ENCODE data around the gene FOCAD. TPM values are rescaled to one million over a fixed set of nuclear protein-coding genes. Genes with fewer than 3 reads are reported as not detected.
A peak's percentile ranks its signal among the peaks of the same experiment; 100 is the strongest.

The FOCAD gene
- total and polyA plus RNA-seq, 2 of the 8 experiments (the other 6 are each of a cell fraction or from before 2014, with no cell fraction given), result 22.0 to 38.4 TPM

- Histone ChIP-seq H3K27ac (ENCODE audit: low read depth, low read length) (no peak overlapping the region), H3K4me2 (ENCODE audit: insufficient read depth in 1 of 2, low read depth in 2 of 2, low read length in 2 of 2) (peak overlapping the region; percentile 77 to 95), H4K8ac (ENCODE audit: extremely low read depth, insufficient read depth, low read length) (no peak overlapping the region), H3K14ac (ENCODE audit: insufficient read length) (no peak overlapping the region), H2AFZ (ENCODE audit: low read length) (no peak overlapping the region), H2BK20ac (ENCODE audit: low read length) (no peak overlapping the region), H4K20me1 (replicated peaks in 1 of 2; ENCODE audit: control insufficient read depth in 1 of 2, insufficient read depth in 2 of 2, low read length in 2 of 2) (peaks cover 0 to 3% of the 10 kb centered on the region in 2 experiments), H3K23ac (ENCODE audit: insufficient read length) (no peak overlapping the region), H3K36me3 (ENCODE audit: control insufficient read depth in 2 of 4, insufficient read depth in 4 of 4, low read length in 3 of 4) (no peaks in the 10 kb centered on the region), H3K79me1 (ENCODE audit: low read depth, low read length) (peaks cover 3% of the 10 kb centered on the region; the same call in 1 of the 2 replicates), H3K9me3 (ENCODE audit: insufficient read depth in 2 of 2, low read depth in 1 of 2, low read length in 1 of 2) (no peaks in the 10 kb centered on the region), H3K79me2 (ENCODE audit: control insufficient read depth in 1 of 2, insufficient read depth in 2 of 2, low read length in 2 of 2) (peaks cover 0 to 36% of the 10 kb centered on the region in 2 experiments; a peak in 2 of 4 replicates), H2BK120ac (replicated peaks; ENCODE audit: low read depth, low read length) (no peak overlapping the region), H2BK12ac (ENCODE audit: low read depth, low read length) (no peak overlapping the region), H2BK5ac (ENCODE audit: low read depth, low read length) (no peak overlapping the region), H2BK15ac (ENCODE audit: low read length) (no peak overlapping the region), H3K4me3 (ENCODE audit: extremely low read depth in 1 of 4, insufficient read depth in 2 of 4, low read depth in 3 of 4, low read length in 4 of 4) (peak overlapping the region; percentile 55 to 73 (median 67)), H4K91ac (replicated peaks; ENCODE audit: insufficient read length, low read length) (no peak overlapping the region), H3K4me1 (replicated peaks in 1 of 4; ENCODE audit: control insufficient read depth in 3 of 4, insufficient read depth in 4 of 4, low read length in 3 of 4) (peaks cover 3 to 10% (median 6%) of the 10 kb centered on the region in 4 experiments; a peak in 4 of 7 replicates), H3K27me3 (replicated peaks in 1 of 4; ENCODE audit: control insufficient read depth in 3 of 4, extremely low read depth in 1 of 4, insufficient read depth in 3 of 4, low read length in 3 of 4) (no peaks in the 10 kb centered on the region), H3K56ac (replicated peaks; ENCODE audit: insufficient read length, low read depth, low read length) (no peak overlapping the region), H3K4ac (replicated peaks; ENCODE audit: insufficient read length, low read depth, low read length) (no peak overlapping the region), H3K9ac (replicated peaks in 1 of 4; ENCODE audit: extremely low read depth in 1 of 4, low read depth in 3 of 4, low read length in 3 of 4) (peak overlapping the region in 1 of 4 experiments; percentile 0; a peak in 1 of 7 replicates), H4K5ac (ENCODE audit: insufficient read length, low read depth, low read length) (no peak overlapping the region), H3K23me2 (ENCODE audit: low read depth, low read length) (peaks cover 9% of the 10 kb centered on the region), H3K18ac (ENCODE audit: extremely low read depth, low read length) (no peak overlapping the region), H2AK5ac (ENCODE audit: low read depth, low read length) (no peak overlapping the region)
- no peak for FAIRE-seq
- POLR2A ChIA-PET (ENCODE audit: partially characterized antibody), result interaction anchor here (1.0 to 3.0 kb wide), 13 partner anchors 8 to 61 kb away, joined by 3 to 22 read pairs (median 5); partner anchors contain the start of gene MLLT3
- peak; percentile 54; the same call in 1 of the 2 replicates for TF ChIP-seq CEBPB (IDR thresholded peaks at IDR 0.05; ENCODE audit: low read depth, low read length)
- no peak for TF ChIP-seq JUN (IDR thresholded peaks at IDR 0.05; ENCODE audit: low read depth, low read length)
- peak; percentile 3 for TF ChIP-seq ASH2L (IDR thresholded peaks at IDR 0.05; ENCODE audit: low read length)
- CTCF ChIA-PET (ENCODE audit: partially characterized antibody), result interaction anchor here (0.6 to 1.5 kb wide), 5 partner anchors 8 to 158 kb away, joined by 3 to 4 read pairs (median 3); no protein-coding TSS in a partner anchor
- DNase-seq (ENCODE audit: low read depth in 1 of 2, low spot score in 2 of 2), result no peak
- WGBS, 2 experiments (ENCODE audit: extremely low coverage in 1 of 2, insufficient coverage in 1 of 2, insufficient read length in 1 of 2, insufficient replicate concordance in 2 of 2, low coverage in 1 of 2, low lambda C conversion rate in 2 of 2, missing lambda C conversion rate in 1 of 2), result 45% methylated on average over 26 of the region's 27 CpGs; no CpG with 5 or more reads in 1 of the 2 experiments
These were observed 566 bp upstream of the FOCAD start for GRCh38 chr9:20683351-20684034.

All from H1 (cell line).